ENCODE results near the gene HAUS3.

The HAUS3 gene

GRCh38 chr4:2241410-2242353, at the start of gene HAUS3, which contains the start of gene POLN:
TSS of gene HAUS3 (minus strand) at chr4:2242121. CDS start at chr4:2240946, 1,175 bp downstream.
TSS of gene POLN (minus strand) at chr4:2242121. CDS start at chr4:2229231, 12,890 bp downstream.
- peak; percentile 60 to 99 (median 97) for DNase-seq

GRCh38 chr4:2290974-2291704, 49.2 kb upstream of the HAUS3 start:
- peak in 10 of 56 donors; percentile 14 to 47 (median 34) for DNase-seq

GRCh38 chr4:2290488-2290887, 48.6 kb upstream of the HAUS3 start:
- no peak for DNase-seq

GRCh38 chr4:2289955-2290333, 48.0 kb upstream of the HAUS3 start:
- DNase-seq = no peak

- no peak for DNase-seq
Observed at GRCh38 chr4:2289311-2289954, 47.5 kb upstream of the HAUS3 start.

- DNase-seq = no peak
Observed at GRCh38 chr4:2288051-2288541, 46.2 kb upstream of the HAUS3 start.

- DNase-seq = no peak
Observed at GRCh38 chr4:2287594-2287915, 45.6 kb upstream of the HAUS3 start.

- peak in 1 of 56 donors; percentile 17 for DNase-seq
Observed at GRCh38 chr4:2286904-2287593, 45.1 kb upstream of the HAUS3 start.

GRCh38 chr4:2285613-2286381, 43.9 kb upstream of the HAUS3 start:
- no peak for DNase-seq

- DNase-seq = no peak
Observed at GRCh38 chr4:2284934-2285612, 43.2 kb upstream of the HAUS3 start.

- DNase-seq = no peak
Observed at GRCh38 chr4:2284161-2284933, 42.4 kb upstream of the HAUS3 start.

- DNase-seq = no peak
Observed at GRCh38 chr4:2283199-2283711, 41.3 kb upstream of the HAUS3 start.

- no peak for DNase-seq
Observed at GRCh38 chr4:2281575-2282343, 39.8 kb upstream of the HAUS3 start.

GRCh38 chr4:2280531-2281300, 38.8 kb upstream of the HAUS3 start:
- DNase-seq = peak in 25 of 56 donors; percentile 11 to 72 (median 25)

- DNase-seq = no peak
Observed at GRCh38 chr4:2277956-2278355, 36.0 kb upstream of the HAUS3 start.

GRCh38 chr4:2276581-2277325, 34.8 kb upstream of the HAUS3 start:
- DNase-seq = no peak

All from nucleus accumbens (tissue), 56 donors.